HEK293T (cell line): ENCODE results near the gene ERBB4.

Source experiments
- ARNT ChIP-seq: fragments of 450-650 bp; IDR thresholded peaks from 2 replicates; pipeline ENCODE4 v1.6.1; 2017; ENCODE audit warnings: mild to moderate bottlenecking
- BHLHE40 ChIP-seq: fragments of 450-650 bp; IDR thresholded peaks from 2 replicates; pipeline ENCODE4 v1.6.1; 2016; ENCODE audit warnings: mild to moderate bottlenecking, moderate library complexity, borderline replicate concordance
- CTBP1 ChIP-seq: fragments of 450-650 bp; IDR thresholded peaks from 2 replicates; pipeline ENCODE4 v1.6.1; 2016; ENCODE audit warnings: borderline replicate concordance
- ELF4 ChIP-seq: fragments of 450-650 bp; IDR thresholded peaks from 2 replicates; pipeline ENCODE4 v1.6.1; 2017; ENCODE audit warnings: antibody characterized with exemption
- FOXA1 ChIP-seq: fragments of 450-650 bp; IDR thresholded peaks from 2 replicates; pipeline ENCODE4 v1.6.1; 2016; ENCODE audit warnings: mild to moderate bottlenecking
- FOXK2 ChIP-seq: fragments of 450-650 bp; IDR thresholded peaks from 2 replicates; pipeline ENCODE4 v1.6.1; 2016; ENCODE audit warnings: mild to moderate bottlenecking
- FOXM1 ChIP-seq: fragments of 450-650 bp; IDR thresholded peaks from 2 replicates; pipeline ENCODE4 v1.6.1; 2017; ENCODE audit warnings: mild to moderate bottlenecking, borderline replicate concordance
- HDGF ChIP-seq: fragments of 450-650 bp; IDR thresholded peaks from 2 replicates; pipeline ENCODE4 v1.6.1; 2017; ENCODE audit warnings: antibody characterized with exemption, borderline replicate concordance
- L3MBTL2 ChIP-seq: fragments of 450-650 bp; conservative IDR thresholded peaks from 2 replicates; pipeline ENCODE4 v1.6.1; 2016; ENCODE audit warnings: mild to moderate bottlenecking
- LEF1 ChIP-seq: fragments of 450-650 bp; IDR thresholded peaks from 2 replicates; pipeline ENCODE4 v1.6.1; 2017; ENCODE audit warnings: mild to moderate bottlenecking, borderline replicate concordance
- SUZ12 ChIP-seq: fragments of 450-650 bp; IDR thresholded peaks from 2 replicates; pipeline ENCODE4 v1.6.1; 2016; ENCODE audit warnings: mild to moderate bottlenecking
- TARDBP ChIP-seq: fragments of 450-650 bp; IDR thresholded peaks from 2 replicates; pipeline ENCODE4 v1.6.1; 2016
- ZNF384 ChIP-seq: fragments of 450-650 bp; IDR thresholded peaks from 2 replicates; pipeline ENCODE4 v1.6.1; 2016
- TF ChIP-seq, protein P1 (sequence below): fragments of 450-650 bp; IDR thresholded peaks from 2 replicates; pipeline ENCODE4 v1.6.1; 2016

DNA sequence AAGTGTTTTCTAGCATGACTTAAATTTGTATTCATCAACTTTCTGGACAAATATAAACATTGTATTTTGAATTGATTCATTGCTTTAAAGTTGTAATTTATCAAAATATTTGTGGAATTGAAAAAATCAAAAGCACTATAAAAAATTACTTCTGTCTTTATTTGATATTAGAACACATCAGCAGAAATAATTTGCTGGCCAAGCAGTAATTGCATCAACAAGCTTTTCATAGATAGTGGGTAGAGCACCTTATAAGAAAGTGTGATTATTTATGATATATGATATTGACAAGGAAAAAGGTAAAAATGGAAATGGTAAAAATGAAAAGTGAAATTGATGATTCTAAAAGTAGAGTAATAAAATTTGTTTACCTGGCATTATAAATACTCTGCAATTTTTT is 1121.1 kb downstream of the ERBB4 start:
- TF ChIP-seq FOXM1 (no peak), L3MBTL2 (no peak), ELF4 (no peak), TARDBP (no peak), SUZ12 (no peak), HDGF (no peak), FOXA1 (no peak), CTBP1 (no peak), ARNT (no peak), BHLHE40 (no peak), FOXK2 (no peak), ZNF384 (no peak), LEF1 (no peak)
- TF ChIP-seq, protein P1, sequence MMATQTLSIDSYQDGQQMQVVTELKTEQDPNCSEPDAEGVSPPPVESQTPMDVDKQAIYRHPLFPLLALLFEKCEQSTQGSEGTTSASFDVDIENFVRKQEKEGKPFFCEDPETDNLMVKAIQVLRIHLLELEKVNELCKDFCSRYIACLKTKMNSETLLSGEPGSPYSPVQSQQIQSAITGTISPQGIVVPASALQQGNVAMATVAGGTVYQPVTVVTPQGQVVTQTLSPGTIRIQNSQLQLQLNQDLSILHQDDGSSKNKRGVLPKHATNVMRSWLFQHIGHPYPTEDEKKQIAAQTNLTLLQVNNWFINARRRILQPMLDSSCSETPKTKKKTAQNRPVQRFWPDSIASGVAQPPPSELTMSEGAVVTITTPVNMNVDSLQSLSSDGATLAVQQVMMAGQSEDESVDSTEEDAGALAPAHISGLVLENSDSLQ, result no peak
